OCI-LY3 (cell line): Measurements from ENCODE around the gene CALHM6.

Experiments
- H2AFZ ChIP-seq: fragments of 200-600, 300-600 bp; shearing (Covaris generic); 2 replicates; pipeline ENCODE4 v1.6.0; 2014; ENCODE audit warnings: antibody characterized with exemption, low read depth, low read length
- H3K27ac ChIP-seq: fragments of 200-600, 300-600 bp; sonication (generic); 2 replicates; pipeline ENCODE4 v1.5.1; 2014; ENCODE audit warnings: mild to moderate bottlenecking, low read length, moderate library complexity, mixed read lengths
- H3K27me3 ChIP-seq: fragments of 200-600, 300-600 bp; sonication (generic); 2 replicates; pipeline ENCODE4 v1.6.1; 2014; ENCODE audit warnings: low read depth, low read length, mixed read lengths
- H3K36me3 ChIP-seq: fragments of 200-600, 300-600 bp; sonication (generic); replicated peaks from 2 replicates; pipeline ENCODE3; 2014; ENCODE audit warnings: low read depth, low read length, mixed read lengths
- H3K4me1 ChIP-seq: fragments of 300-600, 200-600 bp; sonication (generic); 2 replicates; pipeline ENCODE4 v1.6.1; 2014; ENCODE audit warnings: low read length, mixed read lengths
- H3K4me2 ChIP-seq: fragments of 200-600, 300-600 bp; sonication (generic); 2 replicates; pipeline ENCODE4 v1.6.1; 2014; ENCODE audit warnings: low read length, mixed read lengths
- H3K4me3 ChIP-seq: fragments of 300-600, 200-600 bp; sonication (generic); 2 replicates; pipeline ENCODE4 v1.5.1; 2014; ENCODE audit warnings: antibody characterized with exemption, mild to moderate bottlenecking, low read length, moderate library complexity
- H3K79me2 ChIP-seq: fragments of 300-600, 200-600 bp; shearing (Covaris generic); 2 replicates; pipeline ENCODE4 v1.6.1; 2014; ENCODE audit warnings: mild to moderate bottlenecking, low read length, mixed read lengths
- H3K9ac ChIP-seq: fragments of 300-600, 200-600 bp; shearing (Covaris generic); 2 replicates; pipeline ENCODE4 v1.6.0; 2014; ENCODE audit warnings: mild to moderate bottlenecking, low read length, moderate library complexity
- H3K9me3 ChIP-seq: fragments of 200-600, 300-600 bp; shearing (Covaris generic); 2 replicates; pipeline ENCODE4 v1.6.1; 2014; ENCODE audit warnings: low read length, mixed read lengths; ENCODE audit not compliant: insufficient read depth
- H4K20me1 ChIP-seq: fragments of 200-600, 300-600 bp; sonication (generic); 2 replicates; pipeline ENCODE4 v1.6.1; 2016; ENCODE audit warnings: low read length, mixed read lengths; ENCODE audit not compliant: insufficient read depth
- EZH2phosphoT487 ChIP-seq: fragments of 200-600 bp; shearing (Covaris generic); IDR thresholded peaks from 2 replicates; pipeline ENCODE4 v1.6.1; 2018; ENCODE audit warnings: antibody characterized with exemption, mixed run types, low read depth
- TF ChIP-seq, protein P1 (sequence below): fragments of 200-600, 300-600 bp; sonication (generic); IDR thresholded peaks from 2 replicates; pipeline ENCODE4 v1.5.1; 2014; ENCODE audit warnings: antibody characterized with exemption, low read length, low read depth

The CALHM6 gene

DNA sequence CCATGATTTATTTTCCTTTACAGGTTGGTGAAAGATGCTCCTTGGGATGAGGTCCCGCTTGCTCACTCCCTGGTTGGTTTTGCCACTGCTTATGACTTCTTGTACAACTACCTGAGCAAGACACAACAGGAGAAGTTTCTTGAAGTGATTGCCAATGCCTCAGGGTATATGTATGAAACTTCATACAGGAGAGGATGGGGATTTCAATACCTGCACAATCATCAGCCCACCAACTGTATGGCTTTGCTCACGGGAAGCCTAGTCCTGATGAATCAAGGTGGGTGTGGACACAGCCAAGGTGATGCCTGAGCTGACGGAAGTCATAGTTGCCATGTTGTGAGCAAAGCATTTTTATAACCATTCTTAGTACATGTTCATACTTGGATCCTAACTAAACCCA lies 34.6 kb upstream of the CALHM6 start:
- Histone ChIP-seq H3K27me3 (no peaks in the 10 kb centered on the region), H3K9me3 (no peaks in the 10 kb centered on the region), H2AFZ (no peak overlapping the region), H4K20me1 (peaks cover 18% of the 10 kb centered on the region), H3K36me3 (peaks cover 19% of the 10 kb centered on the region), H3K4me2 (no peak overlapping the region), H3K4me1 (no peaks in the 10 kb centered on the region), H3K27ac (no peak overlapping the region), H3K79me2 (peaks cover 41% of the 10 kb centered on the region), H3K4me3 (no peak overlapping the region), H3K9ac (no peak overlapping the region)
- TF ChIP-seq EZH2phosphoT487: no peak
- TF ChIP-seq, protein P1, sequence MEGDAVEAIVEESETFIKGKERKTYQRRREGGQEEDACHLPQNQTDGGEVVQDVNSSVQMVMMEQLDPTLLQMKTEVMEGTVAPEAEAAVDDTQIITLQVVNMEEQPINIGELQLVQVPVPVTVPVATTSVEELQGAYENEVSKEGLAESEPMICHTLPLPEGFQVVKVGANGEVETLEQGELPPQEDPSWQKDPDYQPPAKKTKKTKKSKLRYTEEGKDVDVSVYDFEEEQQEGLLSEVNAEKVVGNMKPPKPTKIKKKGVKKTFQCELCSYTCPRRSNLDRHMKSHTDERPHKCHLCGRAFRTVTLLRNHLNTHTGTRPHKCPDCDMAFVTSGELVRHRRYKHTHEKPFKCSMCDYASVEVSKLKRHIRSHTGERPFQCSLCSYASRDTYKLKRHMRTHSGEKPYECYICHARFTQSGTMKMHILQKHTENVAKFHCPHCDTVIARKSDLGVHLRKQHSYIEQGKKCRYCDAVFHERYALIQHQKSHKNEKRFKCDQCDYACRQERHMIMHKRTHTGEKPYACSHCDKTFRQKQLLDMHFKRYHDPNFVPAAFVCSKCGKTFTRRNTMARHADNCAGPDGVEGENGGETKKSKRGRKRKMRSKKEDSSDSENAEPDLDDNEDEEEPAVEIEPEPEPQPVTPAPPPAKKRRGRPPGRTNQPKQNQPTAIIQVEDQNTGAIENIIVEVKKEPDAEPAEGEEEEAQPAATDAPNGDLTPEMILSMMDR: no peak

DNA sequence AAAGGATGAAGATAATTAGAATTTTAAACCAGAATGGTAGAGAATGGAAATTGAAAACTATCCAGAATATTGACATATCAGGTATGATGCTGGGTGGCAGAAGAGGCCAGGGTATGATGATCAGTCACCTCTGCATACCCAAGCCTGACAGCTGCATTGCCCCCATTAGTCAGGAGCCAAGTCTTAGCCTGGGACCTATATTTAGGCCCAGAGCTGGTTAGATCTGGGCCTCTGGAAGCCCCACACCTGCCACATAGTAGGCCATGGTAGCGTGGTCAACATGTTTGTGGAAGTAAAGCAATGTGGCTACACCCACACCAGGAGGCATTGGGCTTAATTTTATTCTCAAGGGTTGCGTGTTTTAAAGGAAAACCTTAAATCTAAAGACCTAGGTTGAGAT lies 32.1 kb upstream of the CALHM6 start:
- no peak for TF ChIP-seq EZH2phosphoT487
- TF ChIP-seq, protein P1: no peak
- Histone ChIP-seq H3K79me2 (peaks cover 15% of the 10 kb centered on the region), H3K4me2 (no peak overlapping the region), H3K36me3 (peaks cover 37% of the 10 kb centered on the region), H3K9ac (no peak overlapping the region), H3K4me3 (no peak overlapping the region), H3K9me3 (no peaks in the 10 kb centered on the region), H3K27me3 (no peaks in the 10 kb centered on the region), H3K4me1 (no peaks in the 10 kb centered on the region), H3K27ac (no peak overlapping the region), H4K20me1 (0 out of 2 replicates have a peak, but pooled peaks cover 1% of the 10 kb centered on the region), H2AFZ (no peak overlapping the region)

DNA sequence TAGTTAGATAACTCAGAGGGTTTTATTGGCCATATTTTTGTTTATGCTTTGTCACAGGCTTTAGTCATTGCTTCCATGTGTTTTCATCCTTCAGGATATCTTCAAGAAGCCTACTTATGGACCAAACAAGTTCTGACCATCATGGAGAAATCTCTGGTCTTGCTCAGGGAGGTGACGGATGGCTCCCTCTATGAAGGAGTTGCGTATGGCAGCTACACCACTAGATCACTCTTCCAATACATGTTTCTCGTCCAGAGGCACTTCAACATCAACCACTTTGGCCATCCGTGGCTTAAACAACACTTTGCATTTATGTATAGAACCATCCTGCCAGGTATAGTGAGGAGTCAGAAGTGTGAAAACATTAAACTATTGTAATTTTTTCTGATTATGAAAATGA lies 30.3 kb upstream of the CALHM6 start:
- TF ChIP-seq EZH2phosphoT487: no peak
- TF ChIP-seq, protein P1: no peak
- H3K4me1 ChIP-seq: no peaks in the 10 kb centered on the region
- peaks cover 42% of the 10 kb centered on the region for H3K36me3 ChIP-seq
- H3K9ac ChIP-seq: no peak overlapping the region
- no peak overlapping the region for H3K4me3 ChIP-seq
- no peak overlapping the region for H3K27ac ChIP-seq
- no peak overlapping the region for H3K4me2 ChIP-seq
- H4K20me1 ChIP-seq: no peaks in the 10 kb centered on the region
- H3K9me3 ChIP-seq: no peaks in the 10 kb centered on the region
- peaks cover 7% of the 10 kb centered on the region; the same call in 1 of the 2 replicates for H3K79me2 ChIP-seq
- H2AFZ ChIP-seq: no peak overlapping the region
- no peaks in the 10 kb centered on the region for H3K27me3 ChIP-seq

DNA sequence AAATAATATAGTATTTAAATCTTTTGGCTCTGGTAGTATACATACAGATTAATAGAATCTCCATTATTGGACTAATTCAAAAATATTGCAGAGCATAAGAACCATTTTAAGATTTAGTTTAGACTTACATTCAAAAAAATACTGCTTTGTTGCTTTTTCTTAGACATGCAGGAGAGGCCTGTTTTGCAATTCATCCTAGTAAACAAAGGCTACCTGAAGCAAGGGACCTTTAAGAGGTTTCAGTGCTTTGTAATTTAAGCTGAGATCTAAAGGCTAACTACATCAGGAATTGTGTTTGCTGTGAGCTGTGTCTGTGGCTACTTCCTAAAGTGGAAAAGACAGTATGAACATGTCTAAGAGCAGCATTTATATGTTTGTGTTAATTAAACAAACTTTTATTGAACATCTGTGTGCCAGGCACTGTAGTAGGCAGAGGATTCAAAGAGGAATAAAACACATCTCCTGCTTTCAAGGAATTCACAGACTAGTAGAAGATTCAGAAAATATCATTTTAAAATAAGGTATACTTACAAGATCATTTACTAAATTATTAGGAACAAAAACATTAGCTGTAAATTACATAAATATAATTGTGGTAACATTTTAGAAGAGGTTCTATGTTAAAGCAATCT lies 29.1 kb upstream of the CALHM6 start:
- Histone ChIP-seq H3K4me1 (no peaks in the 10 kb centered on the region), H3K79me2 (no peaks in the 10 kb centered on the region), H4K20me1 (no peaks in the 10 kb centered on the region), H3K9me3 (no peaks in the 10 kb centered on the region), H3K27ac (no peak overlapping the region), H3K9ac (no peak overlapping the region), H3K36me3 (peaks cover 40% of the 10 kb centered on the region), H2AFZ (no peak overlapping the region), H3K4me2 (no peak overlapping the region), H3K4me3 (no peak overlapping the region), H3K27me3 (no peaks in the 10 kb centered on the region)
- TF ChIP-seq, protein P1: no peak
- TF ChIP-seq EZH2phosphoT487: no peak
